ENCODE results near the gene ZSCAN9. TPM values are rescaled to one million over a fixed set of nuclear protein-coding genes. Genes with fewer than 3 reads are reported as not detected.

ZSCAN9 gene
- total RNA-seq, 1 experiment from 2014 or later = 13.9 TPM

- Histone ChIP-seq H3K36me3 (ENCODE audit: control insufficient read depth, insufficient read depth, low read length) (no peaks in the 10 kb centered on the region), H3K9me3 (no peaks in the 10 kb centered on the region), H3K4me3 (ENCODE audit: low read depth, low read length) (no peak overlapping the region), H3K27me3 (replicated peaks; ENCODE audit: control insufficient read depth, insufficient read depth, low read length) (no peaks in the 10 kb centered on the region), H3K4me1 (no peaks in the 10 kb centered on the region)
- Mint-ChIP-seq H3K9me3 (ENCODE audit: unreplicated experiment) (no peaks in the 10 kb centered on the region), H3K27me3 (ENCODE audit: insufficient read depth, unreplicated experiment) (peaks cover 14% of the 10 kb centered on the region), H3K4me3 (ENCODE audit: unreplicated experiment) (no peak overlapping the region), H3K27ac (ENCODE audit: unreplicated experiment) (no peak overlapping the region), H3K36me3 (ENCODE audit: insufficient read depth, unreplicated experiment) (peaks cover 5% of the 10 kb centered on the region), H3K4me1 (ENCODE audit: low read depth, unreplicated experiment) (peaks cover 6% of the 10 kb centered on the region)
- TF ChIP-seq CTCF (IDR thresholded peaks at IDR 0.05; ENCODE audit: insufficient read depth in 1 of 2, low read depth in 1 of 2, low read length in 1 of 2, severe bottlenecking in 1 of 2, unreplicated experiment in 1 of 2) = no peak
- POLR2A ChIA-PET = no interaction called here
- intact Hi-C loops (cut with micrococcal nuclease; ENCODE audit: unreplicated experiment) = no loop called here
- no peak for DNase-seq
- CTCF ChIA-PET = no interaction called here
- BruUV-seq (replicated peaks) = no TSS peak
These were observed 17.5 kb upstream of the ZSCAN9 start for GRCh38 chr6:28207510-28208110.

DNA sequence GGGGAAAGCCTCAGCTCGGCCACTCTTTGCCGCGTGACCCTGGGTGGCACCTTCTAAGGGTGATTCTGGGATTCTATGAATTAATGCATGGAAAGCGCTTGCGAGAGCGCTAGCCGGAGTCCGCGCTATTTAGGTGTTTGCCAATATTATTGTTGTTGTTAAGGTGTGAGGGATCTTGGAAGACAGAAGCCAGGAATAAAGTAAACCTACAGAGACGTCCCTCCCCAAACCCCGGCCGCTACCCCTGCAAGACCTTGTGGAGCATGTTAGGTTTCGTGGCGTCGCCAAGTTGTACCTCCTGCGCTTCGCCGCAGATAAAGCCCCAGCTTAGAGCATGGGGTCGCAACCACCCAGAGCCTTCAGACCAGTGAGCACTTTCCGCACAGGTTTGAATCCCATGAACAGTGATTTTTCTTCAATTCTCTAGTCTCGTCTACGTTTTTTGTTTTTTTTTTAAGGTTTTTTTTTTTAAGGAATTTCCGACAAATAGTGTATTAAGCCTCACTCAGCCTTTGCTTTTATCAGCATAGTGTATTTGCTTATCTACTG is 16.9 kb upstream of the ZSCAN9 start:
- H3K36me3 ChIP-seq (ENCODE audit: control insufficient read depth, insufficient read depth, low read length) = no peaks in the 10 kb centered on the region
- no peak for DNase-seq
- H3K4me3 ChIP-seq (ENCODE audit: low read depth, low read length) = no peak overlapping the region
- H3K27me3 ChIP-seq (replicated peaks; ENCODE audit: control insufficient read depth, insufficient read depth, low read length) = no peaks in the 10 kb centered on the region
- peaks cover 12% of the 10 kb centered on the region for H3K4me1 Mint-ChIP-seq (ENCODE audit: low read depth, unreplicated experiment)
- no peak overlapping the region for H3K4me3 Mint-ChIP-seq (ENCODE audit: unreplicated experiment)
- no TSS peak for BruUV-seq (replicated peaks)
- ChIA-PET CTCF (no interaction called here), POLR2A (no interaction called here)
- no peak overlapping the region for H3K27ac Mint-ChIP-seq (ENCODE audit: unreplicated experiment)
- H3K27me3 Mint-ChIP-seq (ENCODE audit: insufficient read depth, unreplicated experiment) = peaks cover 14% of the 10 kb centered on the region
- no peak for TF ChIP-seq CTCF (IDR thresholded peaks at IDR 0.05; ENCODE audit: insufficient read depth in 1 of 2, low read depth in 1 of 2, low read length in 1 of 2, severe bottlenecking in 1 of 2, unreplicated experiment in 1 of 2)
- H3K9me3 ChIP-seq = no peaks in the 10 kb centered on the region
- peaks cover 11% of the 10 kb centered on the region for H3K36me3 Mint-ChIP-seq (ENCODE audit: insufficient read depth, unreplicated experiment)
- no peaks in the 10 kb centered on the region for H3K9me3 Mint-ChIP-seq (ENCODE audit: unreplicated experiment)
- intact Hi-C loops (cut with micrococcal nuclease; ENCODE audit: unreplicated experiment) = no loop called here
- no peaks in the 10 kb centered on the region for H3K4me1 ChIP-seq

DNA sequence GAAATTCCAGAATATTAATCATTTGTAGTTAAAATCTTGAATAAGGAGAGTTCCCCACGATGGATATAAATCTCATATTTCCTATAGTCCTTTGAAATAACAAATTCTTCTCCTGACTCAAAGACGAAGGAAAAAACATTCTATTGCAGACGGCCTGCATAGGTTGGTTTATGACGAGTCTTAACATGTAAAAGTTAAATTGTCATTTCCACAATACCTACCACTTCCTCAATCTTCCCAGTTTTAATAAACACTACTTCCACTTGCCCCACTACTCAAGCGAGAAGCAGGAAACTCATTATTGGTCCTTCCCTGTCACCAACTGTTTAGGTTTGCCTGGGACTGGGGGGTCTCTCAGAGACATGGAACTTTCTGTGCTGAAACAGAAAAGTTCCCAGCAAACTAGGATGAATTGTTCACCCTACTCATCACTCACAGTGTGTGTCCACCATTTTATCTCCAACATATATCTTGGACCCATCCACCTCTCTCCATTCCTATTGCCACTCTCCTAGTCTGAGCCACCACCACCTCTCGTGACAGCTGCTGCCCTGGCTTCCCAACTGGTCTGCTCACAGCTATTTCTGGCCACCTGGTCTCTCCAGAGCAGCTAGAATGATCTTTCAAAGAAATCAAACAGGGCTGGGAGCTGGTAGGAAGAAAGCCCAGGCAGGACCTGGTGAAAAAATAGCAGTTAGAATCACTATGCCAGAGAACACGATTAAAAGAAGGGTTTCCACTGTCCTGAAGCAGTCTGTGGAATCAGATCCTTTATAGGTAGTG is 15.1 kb upstream of the ZSCAN9 start:
- Histone ChIP-seq H3K4me3 (ENCODE audit: low read depth, low read length) (no peak overlapping the region), H3K36me3 (ENCODE audit: control insufficient read depth, insufficient read depth, low read length) (no peaks in the 10 kb centered on the region), H3K4me1 (peaks cover under 1% of the 10 kb centered on the region; the same call in 1 of the 2 replicates), H3K27me3 (replicated peaks; ENCODE audit: control insufficient read depth, insufficient read depth, low read length) (no peaks in the 10 kb centered on the region), H3K9me3 (no peaks in the 10 kb centered on the region)
- no peak overlapping the region for H3K4me3 Mint-ChIP-seq (ENCODE audit: unreplicated experiment)
- BruUV-seq (replicated peaks) = no TSS peak
- TF ChIP-seq CTCF (IDR thresholded peaks at IDR 0.05; ENCODE audit: insufficient read depth in 1 of 2, low read depth in 1 of 2, low read length in 1 of 2, severe bottlenecking in 1 of 2, unreplicated experiment in 1 of 2) = no peak
- H3K27me3 Mint-ChIP-seq (ENCODE audit: insufficient read depth, unreplicated experiment) = peaks cover 14% of the 10 kb centered on the region
- H3K27ac Mint-ChIP-seq (ENCODE audit: unreplicated experiment) = no peak overlapping the region
- intact Hi-C loops (cut with micrococcal nuclease; ENCODE audit: unreplicated experiment) = no loop called here
- CTCF ChIA-PET = no interaction called here
- H3K36me3 Mint-ChIP-seq (ENCODE audit: insufficient read depth, unreplicated experiment) = peaks cover 12% of the 10 kb centered on the region
- peaks cover 14% of the 10 kb centered on the region for H3K4me1 Mint-ChIP-seq (ENCODE audit: low read depth, unreplicated experiment)
- DNase-seq = no peak
- POLR2A ChIA-PET = interaction anchor here (0.5 kb wide), 1 partner anchor 9 kb away, joined by 3 read pairs; no protein-coding TSS in a partner anchor
- H3K9me3 Mint-ChIP-seq (ENCODE audit: unreplicated experiment) = no peaks in the 10 kb centered on the region

Measured in Caco-2 (cell line).